HEK293 (cell line): ENCODE data around the gene INKA2.
A peak's percentile ranks its signal among the peaks of the same experiment; 100 is the strongest.

ENCODE experiments used
- GFI1B ChIP-seq: fragments of 450-650 bp; formaldehyde crosslinking; IDR thresholded peaks from 2 replicates; pipeline ENCODE4 v1.5.1; 2016; ENCODE audit warnings: missing biosample characterization, missing genetic modification characterization
- GLIS2 ChIP-seq: fragments of 450-650 bp; formaldehyde crosslinking; IDR thresholded peaks from 2 replicates; pipeline ENCODE4 v1.5.1; 2016; ENCODE audit warnings: missing biosample characterization, missing genetic modification characterization
- KLF10 ChIP-seq: fragments of 450-650 bp; IDR thresholded peaks from 2 replicates; pipeline ENCODE4 v1.5.1; 2018; ENCODE audit warnings: missing biosample characterization, mild to moderate bottlenecking, missing genetic modification characterization
- KLF8 ChIP-seq: fragments of 450-650 bp; formaldehyde crosslinking; IDR thresholded peaks from 2 replicates; pipeline ENCODE4 v1.5.1; 2016; ENCODE audit warnings: missing biosample characterization, missing genetic modification characterization
- RBAK ChIP-seq: fragments of 450-650 bp; formaldehyde crosslinking; IDR thresholded peaks from 2 replicates; pipeline ENCODE4 v1.5.1; 2016; ENCODE audit warnings: missing biosample characterization, missing genetic modification characterization
- ZBTB21 ChIP-seq: fragments of 450-650 bp; formaldehyde crosslinking; IDR thresholded peaks from 2 replicates; pipeline ENCODE4 v1.5.1; 2017; ENCODE audit warnings: missing biosample characterization, missing genetic modification characterization
- ZBTB48 ChIP-seq: fragments of 450-650 bp; formaldehyde crosslinking; IDR thresholded peaks from 2 replicates; pipeline ENCODE4 v1.5.1; 2016; ENCODE audit warnings: missing biosample characterization, missing genetic modification characterization
- ZFHX2 ChIP-seq: fragments of 450-650 bp; formaldehyde crosslinking; conservative IDR thresholded peaks from 2 replicates; pipeline ENCODE4 v1.5.1; 2016; ENCODE audit warnings: missing biosample characterization, missing genetic modification characterization
- ZFP3 ChIP-seq: fragments of 450-650 bp; formaldehyde crosslinking; IDR thresholded peaks from 2 replicates; pipeline ENCODE4 v1.5.1; 2016; ENCODE audit warnings: low read depth, missing biosample characterization, missing genetic modification characterization
- ZNF114 ChIP-seq: fragments of 450-650 bp; formaldehyde crosslinking; IDR thresholded peaks from 2 replicates; pipeline ENCODE4 v1.5.0; 2017; ENCODE audit warnings: missing biosample characterization, missing genetic modification characterization
- ZNF157 ChIP-seq: fragments of 450-650 bp; formaldehyde crosslinking; IDR thresholded peaks from 2 replicates; pipeline ENCODE4 v1.5.1; 2016; ENCODE audit warnings: missing biosample characterization, missing genetic modification characterization
- ZNF2 ChIP-seq: fragments of 450-650 bp; formaldehyde crosslinking; IDR thresholded peaks from 2 replicates; pipeline ENCODE4 v1.5.1; 2016; ENCODE audit warnings: missing biosample characterization, missing genetic modification characterization
- ZNF23 ChIP-seq: fragments of 450-650 bp; formaldehyde crosslinking; IDR thresholded peaks from 2 replicates; pipeline ENCODE4 v1.5.1; 2016; ENCODE audit warnings: missing biosample characterization, missing genetic modification characterization, borderline replicate concordance
- ZNF324 ChIP-seq: fragments of 450-650 bp; formaldehyde crosslinking; IDR thresholded peaks from 2 replicates; pipeline ENCODE4 v1.5.1; 2016; ENCODE audit warnings: missing biosample characterization, missing genetic modification characterization
- ZNF521 ChIP-seq: fragments of 450-650 bp; formaldehyde crosslinking; IDR thresholded peaks from 2 replicates; pipeline ENCODE4 v1.5.1; 2017; ENCODE audit warnings: missing biosample characterization, mild to moderate bottlenecking, missing genetic modification characterization
- ZNF558 ChIP-seq: fragments of 450-650 bp; formaldehyde crosslinking; IDR thresholded peaks from 2 replicates; pipeline ENCODE4 v1.5.1; 2016; ENCODE audit warnings: missing biosample characterization, missing genetic modification characterization
- ZNF585B ChIP-seq: fragments of 450-650 bp; formaldehyde crosslinking; IDR thresholded peaks from 2 replicates; pipeline ENCODE4 v1.5.1; 2016; ENCODE audit warnings: missing biosample characterization, missing genetic modification characterization
- ZNF623 ChIP-seq: fragments of 450-650 bp; formaldehyde crosslinking; IDR thresholded peaks from 2 replicates; pipeline ENCODE4 v1.5.1; 2016; ENCODE audit warnings: missing biosample characterization, missing genetic modification characterization
- ZNF660 ChIP-seq: fragments of 450-650 bp; IDR thresholded peaks from 2 replicates; pipeline ENCODE4 v1.5.1; 2018; ENCODE audit warnings: missing biosample characterization, mild to moderate bottlenecking, missing genetic modification characterization
- ZNF677 ChIP-seq: fragments of 450-650 bp; IDR thresholded peaks from 2 replicates; pipeline ENCODE4 v1.5.0; 2018; ENCODE audit warnings: missing biosample characterization, mild to moderate bottlenecking, missing genetic modification characterization, moderate library complexity
- ZNF747 ChIP-seq: fragments of 450-650 bp; formaldehyde crosslinking; IDR thresholded peaks from 2 replicates; pipeline ENCODE4 v1.5.1; 2016; ENCODE audit warnings: missing biosample characterization, missing genetic modification characterization
- ZNF785 ChIP-seq: fragments of 450-650 bp; formaldehyde crosslinking; IDR thresholded peaks from 2 replicates; pipeline ENCODE4 v1.5.1; 2016; ENCODE audit warnings: missing biosample characterization, missing genetic modification characterization
- ZNF830 ChIP-seq: fragments of 450-650 bp; IDR thresholded peaks from 2 replicates; pipeline ENCODE4 v1.5.0; 2018; ENCODE audit warnings: missing biosample characterization, missing genetic modification characterization, low read depth, mild to moderate bottlenecking, moderate library complexity
- ZNF843 ChIP-seq: fragments of 450-650 bp; formaldehyde crosslinking; IDR thresholded peaks from 2 replicates; pipeline ENCODE4 v1.5.1; 2016; ENCODE audit warnings: missing biosample characterization, missing genetic modification characterization
- TF ChIP-seq, protein P1 (sequence below): fragments of 450-650 bp; formaldehyde crosslinking; IDR thresholded peaks from 2 replicates; pipeline ENCODE4 v1.5.1; 2016; ENCODE audit warnings: missing biosample characterization, missing genetic modification characterization
- TF ChIP-seq, protein P2 (sequence below): fragments of 450-650 bp; formaldehyde crosslinking; conservative IDR thresholded peaks from 2 replicates; pipeline ENCODE4 v1.5.1; 2016; ENCODE audit warnings: low read depth, missing biosample characterization, missing genetic modification characterization
- TF ChIP-seq, protein P3 (sequence below): fragments of 450-650 bp; formaldehyde crosslinking; IDR thresholded peaks from 2 replicates; pipeline ENCODE4 v1.5.1; 2017; ENCODE audit warnings: missing biosample characterization, missing genetic modification characterization
- TF ChIP-seq, protein P4 (sequence below): fragments of 450-650 bp; formaldehyde crosslinking; IDR thresholded peaks from 2 replicates; pipeline ENCODE4 v1.5.1; 2016; ENCODE audit warnings: missing biosample characterization, missing genetic modification characterization
- TF ChIP-seq, protein P5 (sequence below): fragments of 450-650 bp; formaldehyde crosslinking; IDR thresholded peaks from 2 replicates; pipeline ENCODE4; 2016; ENCODE audit warnings: missing biosample characterization, missing genetic modification characterization
- TF ChIP-seq, protein P6 (sequence below): fragments of 450-650 bp; formaldehyde crosslinking; IDR thresholded peaks from 2 replicates; pipeline ENCODE4 v1.5.1; 2017; ENCODE audit warnings: missing biosample characterization, missing genetic modification characterization

The INKA2 gene

DNA sequence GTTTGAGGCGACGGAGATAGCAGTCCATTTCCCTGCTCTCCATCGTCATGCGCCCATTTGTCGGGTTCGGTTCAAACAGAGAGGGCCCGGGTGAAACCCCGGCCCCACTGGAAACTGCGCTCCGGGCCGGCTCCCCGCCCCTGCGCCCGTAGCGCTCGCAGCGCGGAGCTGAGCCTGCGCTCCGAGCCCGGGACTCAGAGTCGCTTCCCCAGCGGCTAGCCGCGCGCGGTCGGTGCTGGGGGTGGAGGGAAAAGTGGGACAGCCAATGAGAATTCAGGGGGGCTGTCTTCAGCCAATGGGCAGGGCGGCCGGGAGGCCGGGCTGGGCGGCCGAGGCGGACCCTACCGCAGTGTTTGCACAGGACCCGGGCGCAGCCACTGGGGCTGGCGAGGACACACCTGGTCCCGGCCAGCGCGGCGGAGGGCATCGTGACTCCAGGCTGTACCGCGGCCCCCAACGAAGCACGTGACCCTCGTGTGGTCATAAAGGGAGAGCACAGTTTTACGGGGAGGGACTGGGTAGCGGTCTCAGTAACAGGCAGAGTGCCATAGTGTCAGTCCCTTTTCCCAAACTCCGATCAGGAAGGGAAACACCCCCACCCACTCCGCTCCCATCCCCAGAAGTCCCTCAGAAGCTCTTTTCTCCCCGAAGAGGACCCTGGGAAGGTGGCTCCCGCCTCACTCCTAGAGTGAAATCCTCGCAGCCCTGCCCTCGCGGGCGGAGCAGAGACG is at the start of gene INKA2 (continued):
- TF ChIP-seq ZNF623 (tag by site-specific recombination): no peak
- TF ChIP-seq ZFHX2 (tag by site-specific recombination): 0 out of 2 replicates have a peak, but pooled peaks have one; percentile 32
- no peak for TF ChIP-seq ZNF585B (tag by site-specific recombination)
- peak; percentile 93 for TF ChIP-seq ZBTB48
- TF ChIP-seq, protein P1, sequence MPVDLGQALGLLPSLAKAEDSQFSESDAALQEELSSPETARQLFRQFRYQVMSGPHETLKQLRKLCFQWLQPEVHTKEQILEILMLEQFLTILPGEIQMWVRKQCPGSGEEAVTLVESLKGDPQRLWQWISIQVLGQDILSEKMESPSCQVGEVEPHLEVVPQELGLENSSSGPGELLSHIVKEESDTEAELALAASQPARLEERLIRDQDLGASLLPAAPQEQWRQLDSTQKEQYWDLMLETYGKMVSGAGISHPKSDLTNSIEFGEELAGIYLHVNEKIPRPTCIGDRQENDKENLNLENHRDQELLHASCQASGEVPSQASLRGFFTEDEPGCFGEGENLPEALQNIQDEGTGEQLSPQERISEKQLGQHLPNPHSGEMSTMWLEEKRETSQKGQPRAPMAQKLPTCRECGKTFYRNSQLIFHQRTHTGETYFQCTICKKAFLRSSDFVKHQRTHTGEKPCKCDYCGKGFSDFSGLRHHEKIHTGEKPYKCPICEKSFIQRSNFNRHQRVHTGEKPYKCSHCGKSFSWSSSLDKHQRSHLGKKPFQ (tag by site-specific recombination): no peak
- TF ChIP-seq GLIS2 (tag by site-specific recombination): peak; percentile 98
- TF ChIP-seq ZNF23: no peak
- peak; percentile 69; the same call in 1 of the 2 replicates for TF ChIP-seq KLF8 (tag by site-specific recombination)
- TF ChIP-seq, protein P2, sequence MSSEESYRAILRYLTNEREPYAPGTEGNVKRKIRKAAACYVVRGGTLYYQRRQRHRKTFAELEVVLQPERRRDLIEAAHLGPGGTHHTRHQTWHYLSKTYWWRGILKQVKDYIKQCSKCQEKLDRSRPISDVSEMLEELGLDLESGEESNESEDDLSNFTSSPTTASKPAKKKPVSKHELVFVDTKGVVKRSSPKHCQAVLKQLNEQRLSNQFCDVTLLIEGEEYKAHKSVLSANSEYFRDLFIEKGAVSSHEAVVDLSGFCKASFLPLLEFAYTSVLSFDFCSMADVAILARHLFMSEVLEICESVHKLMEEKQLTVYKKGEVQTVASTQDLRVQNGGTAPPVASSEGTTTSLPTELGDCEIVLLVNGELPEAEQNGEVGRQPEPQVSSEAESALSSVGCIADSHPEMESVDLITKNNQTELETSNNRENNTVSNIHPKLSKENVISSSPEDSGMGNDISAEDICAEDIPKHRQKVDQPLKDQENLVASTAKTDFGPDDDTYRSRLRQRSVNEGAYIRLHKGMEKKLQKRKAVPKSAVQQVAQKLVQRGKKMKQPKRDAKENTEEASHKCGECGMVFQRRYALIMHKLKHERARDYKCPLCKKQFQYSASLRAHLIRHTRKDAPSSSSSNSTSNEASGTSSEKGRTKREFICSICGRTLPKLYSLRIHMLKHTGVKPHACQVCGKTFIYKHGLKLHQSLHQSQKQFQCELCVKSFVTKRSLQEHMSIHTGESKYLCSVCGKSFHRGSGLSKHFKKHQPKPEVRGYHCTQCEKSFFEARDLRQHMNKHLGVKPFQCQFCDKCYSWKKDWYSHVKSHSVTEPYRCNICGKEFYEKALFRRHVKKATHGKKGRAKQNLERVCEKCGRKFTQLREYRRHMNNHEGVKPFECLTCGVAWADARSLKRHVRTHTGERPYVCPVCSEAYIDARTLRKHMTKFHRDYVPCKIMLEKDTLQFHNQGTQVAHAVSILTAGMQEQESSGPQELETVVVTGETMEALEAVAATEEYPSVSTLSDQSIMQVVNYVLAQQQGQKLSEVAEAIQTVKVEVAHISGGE (tag by site-specific recombination): 0 out of 2 replicates have a peak, but pooled peaks have one; percentile 10
- TF ChIP-seq, protein P3, sequence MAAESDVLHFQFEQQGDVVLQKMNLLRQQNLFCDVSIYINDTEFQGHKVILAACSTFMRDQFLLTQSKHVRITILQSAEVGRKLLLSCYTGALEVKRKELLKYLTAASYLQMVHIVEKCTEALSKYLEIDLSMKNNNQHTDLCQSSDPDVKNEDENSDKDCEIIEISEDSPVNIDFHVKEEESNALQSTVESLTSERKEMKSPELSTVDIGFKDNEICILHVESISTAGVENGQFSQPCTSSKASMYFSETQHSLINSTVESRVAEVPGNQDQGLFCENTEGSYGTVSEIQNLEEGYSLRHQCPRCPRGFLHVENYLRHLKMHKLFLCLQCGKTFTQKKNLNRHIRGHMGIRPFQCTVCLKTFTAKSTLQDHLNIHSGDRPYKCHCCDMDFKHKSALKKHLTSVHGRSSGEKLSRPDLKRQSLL (tag by site-specific recombination): 0 out of 2 replicates have a peak, but pooled peaks have one; percentile 42
- no peak for TF ChIP-seq GFI1B
- TF ChIP-seq ZNF660: peak; percentile 16
- no peak for TF ChIP-seq ZNF157 (tag by site-specific recombination)
- TF ChIP-seq, protein P4, sequence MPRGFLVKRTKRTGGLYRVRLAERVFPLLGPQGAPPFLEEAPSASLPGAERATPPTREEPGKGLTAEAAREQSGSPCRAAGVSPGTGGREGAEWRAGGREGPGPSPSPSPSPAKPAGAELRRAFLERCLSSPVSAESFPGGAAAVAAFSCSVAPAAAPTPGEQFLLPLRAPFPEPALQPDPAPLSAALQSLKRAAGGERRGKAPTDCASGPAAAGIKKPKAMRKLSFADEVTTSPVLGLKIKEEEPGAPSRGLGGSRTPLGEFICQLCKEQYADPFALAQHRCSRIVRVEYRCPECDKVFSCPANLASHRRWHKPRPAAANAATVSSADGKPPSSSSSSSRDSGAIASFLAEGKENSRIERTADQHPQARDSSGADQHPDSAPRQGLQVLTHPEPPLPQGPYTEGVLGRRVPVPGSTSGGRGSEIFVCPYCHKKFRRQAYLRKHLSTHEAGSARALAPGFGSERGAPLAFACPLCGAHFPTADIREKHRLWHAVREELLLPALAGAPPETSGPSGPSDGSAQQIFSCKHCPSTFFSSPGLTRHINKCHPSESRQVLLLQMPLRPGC (tag by site-specific recombination): no peak
- TF ChIP-seq ZNF558: no peak
- TF ChIP-seq ZNF114: no peak
- 0 out of 2 replicates have a peak, but pooled peaks have one; percentile 24 for TF ChIP-seq ZBTB21 (tag by site-specific recombination)
- TF ChIP-seq ZFP3: no peak
- peak; percentile 55 for TF ChIP-seq KLF10 (tag by site-specific recombination)
- TF ChIP-seq, protein P5, sequence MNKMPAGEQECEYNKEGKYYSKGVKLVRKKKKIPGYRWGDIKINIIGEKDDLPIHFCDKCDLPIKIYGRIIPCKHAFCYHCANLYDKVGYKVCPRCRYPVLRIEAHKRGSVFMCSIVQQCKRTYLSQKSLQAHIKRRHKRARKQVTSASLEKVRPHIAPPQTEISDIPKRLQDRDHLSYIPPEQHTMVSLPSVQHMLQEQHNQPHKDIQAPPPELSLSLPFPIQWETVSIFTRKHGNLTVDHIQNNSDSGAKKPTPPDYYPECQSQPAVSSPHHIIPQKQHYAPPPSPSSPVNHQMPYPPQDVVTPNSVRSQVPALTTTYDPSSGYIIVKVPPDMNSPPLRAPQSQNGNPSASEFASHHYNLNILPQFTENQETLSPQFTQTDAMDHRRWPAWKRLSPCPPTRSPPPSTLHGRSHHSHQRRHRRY (tag by site-specific recombination): no peak
- 0 out of 2 replicates have a peak, but pooled peaks have one; percentile 20 for TF ChIP-seq ZNF324
- peak; percentile 45; the same call in 1 of the 2 replicates for TF ChIP-seq ZNF785 (tag by site-specific recombination)
- TF ChIP-seq ZNF843 (tag by site-specific recombination): no peak; the same call in 1 of the 2 replicates
- TF ChIP-seq ZNF677 (tag by site-specific recombination): no peak
- TF ChIP-seq RBAK (tag by site-specific recombination): no peak
- TF ChIP-seq, protein P6, sequence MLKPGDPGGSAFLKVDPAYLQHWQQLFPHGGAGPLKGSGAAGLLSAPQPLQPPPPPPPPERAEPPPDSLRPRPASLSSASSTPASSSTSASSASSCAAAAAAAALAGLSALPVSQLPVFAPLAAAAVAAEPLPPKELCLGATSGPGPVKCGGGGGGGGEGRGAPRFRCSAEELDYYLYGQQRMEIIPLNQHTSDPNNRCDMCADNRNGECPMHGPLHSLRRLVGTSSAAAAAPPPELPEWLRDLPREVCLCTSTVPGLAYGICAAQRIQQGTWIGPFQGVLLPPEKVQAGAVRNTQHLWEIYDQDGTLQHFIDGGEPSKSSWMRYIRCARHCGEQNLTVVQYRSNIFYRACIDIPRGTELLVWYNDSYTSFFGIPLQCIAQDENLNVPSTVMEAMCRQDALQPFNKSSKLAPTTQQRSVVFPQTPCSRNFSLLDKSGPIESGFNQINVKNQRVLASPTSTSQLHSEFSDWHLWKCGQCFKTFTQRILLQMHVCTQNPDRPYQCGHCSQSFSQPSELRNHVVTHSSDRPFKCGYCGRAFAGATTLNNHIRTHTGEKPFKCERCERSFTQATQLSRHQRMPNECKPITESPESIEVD (tag by site-specific recombination): no peak
- no peak; the same call in 1 of the 2 replicates for TF ChIP-seq ZNF2 (tag by site-specific recombination)
- TF ChIP-seq ZNF521 (tag by site-specific recombination): no peak
- no peak for TF ChIP-seq ZNF830 (tag by site-specific recombination)
- TF ChIP-seq ZNF747: no peak
